Epithelial cell of esophagus (primary cell): ENCODE data around the gene ZFC3H1.
A peak's percentile ranks its signal among the peaks of the same experiment; 100 is the strongest.

Source experiments
- DNase-seq: peaks from one replicate; pipeline ENCODE4 v3.0.0; 2010; ENCODE audit warnings: low read depth
- H3K4me3 ChIP-seq: 2 replicates; pipeline ENCODE4 v1.5.1; 2011; ENCODE audit warnings: mild to moderate bottlenecking, low read length, control low read depth
- CTCF ChIP-seq: IDR thresholded peaks from 2 replicates; pipeline ENCODE4 v1.5.1; 2011; ENCODE audit warnings: low read depth, mild to moderate bottlenecking, low read length, control low read depth, inconsistent platforms; ENCODE audit not compliant: insufficient read depth; ENCODE audit errors: missing control alignments

The ZFC3H1 gene

GRCh38 chr12:71610031-71610795, 53.4 kb downstream of the ZFC3H1 start:
- no peak for TF ChIP-seq CTCF
- H3K4me3 ChIP-seq = no peak overlapping the region
- DNase-seq = no peak

GRCh38 chr12:71607494-71608330, 55.9 kb downstream of the ZFC3H1 start:
- no peak overlapping the region for H3K4me3 ChIP-seq
- no peak for DNase-seq
- TF ChIP-seq CTCF = no peak

GRCh38 chr12:71605039-71605438, 58.6 kb downstream of the ZFC3H1 start:
- DNase-seq = no peak
- no peak for TF ChIP-seq CTCF
- H3K4me3 ChIP-seq = no peak overlapping the region

DNA sequence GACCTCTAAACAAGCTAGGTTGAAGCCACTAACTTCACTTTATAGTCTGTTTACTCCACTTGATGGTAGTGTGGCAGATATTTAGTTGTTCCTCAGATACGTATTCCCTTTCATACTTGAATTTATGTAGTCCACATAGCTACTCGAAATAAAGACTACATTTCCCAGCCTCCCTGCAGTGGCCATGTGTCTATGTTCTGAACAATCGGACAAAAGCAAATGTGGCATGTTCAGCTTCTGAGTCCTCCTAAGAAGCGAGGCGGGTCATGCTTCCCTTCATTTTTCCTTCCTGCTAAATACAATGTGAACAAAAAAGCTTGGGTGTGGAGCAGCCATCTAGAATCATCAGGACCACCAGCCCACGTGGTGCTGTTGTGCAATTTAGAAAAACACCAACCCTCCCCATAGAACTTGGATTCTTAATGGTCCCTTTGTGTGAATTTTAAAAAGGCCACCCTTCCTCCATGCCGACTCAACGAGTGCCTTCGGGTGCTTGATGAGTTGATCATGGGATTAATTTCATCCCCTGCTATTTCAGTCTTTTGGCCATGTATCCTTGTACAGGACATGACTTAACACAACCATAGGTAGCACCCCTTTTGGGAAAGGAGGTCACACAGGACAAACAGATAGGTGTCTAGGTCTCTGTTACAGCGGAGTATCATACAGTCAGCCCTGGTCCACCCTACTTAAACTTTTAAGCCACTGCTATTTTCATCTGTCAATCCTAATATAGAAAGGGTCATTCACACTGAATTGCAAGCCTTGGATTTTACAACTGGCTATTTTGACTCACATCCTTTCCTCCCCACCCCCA, 60.7 kb downstream of the ZFC3H1 start:
- no peak for DNase-seq
- H3K4me3 ChIP-seq = no peak overlapping the region
- no peak for TF ChIP-seq CTCF

- TF ChIP-seq CTCF = no peak
- no peak overlapping the region for H3K4me3 ChIP-seq
- peak; percentile 47 for DNase-seq
Measured at GRCh38 chr12:71601546-71601945, 62.1 kb downstream of the ZFC3H1 start.

DNA sequence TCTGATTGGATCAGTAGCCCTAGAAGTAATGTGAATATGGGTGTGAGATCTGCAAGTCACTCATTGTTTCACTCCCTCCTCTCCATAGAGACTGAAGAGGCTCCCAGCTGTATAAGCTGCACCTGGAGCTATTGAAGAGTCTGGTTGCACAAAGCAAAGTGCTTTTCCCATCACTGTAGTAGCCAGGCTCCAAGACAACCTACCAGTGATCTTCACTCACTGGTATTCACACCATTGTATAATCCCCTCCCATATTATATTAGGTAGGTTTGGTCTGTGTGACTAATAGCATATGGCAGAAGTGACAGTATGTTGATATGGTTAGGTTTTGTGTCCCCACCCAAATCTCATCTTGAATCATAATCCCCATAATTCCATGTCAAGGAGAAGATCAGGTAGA, 64.4 kb downstream of the ZFC3H1 start:
- DNase-seq = peak; percentile 55
- no peak overlapping the region for H3K4me3 ChIP-seq
- no peak for TF ChIP-seq CTCF
